Measurements from ENCODE around the gene RAD51B. TPM values are rescaled to one million over a fixed set of nuclear protein-coding genes. Genes with fewer than 3 reads are reported as not detected.

Gene RAD51B
- total and polyA plus RNA-seq, 4 experiments from 2014 or later, result 22.0 to 35.7 (median 31.4) TPM

- Histone ChIP-seq H3K4me3 (ENCODE audit: low read length in 2 of 2) (no peak overlapping the region), H3K4me1 (ENCODE audit: insufficient read depth, low read length) (peaks cover 47% of the 10 kb centered on the region), H3K9me3 (ENCODE audit: control insufficient read depth in 1 of 2, low read length in 2 of 2) (no peaks in the 10 kb centered on the region), H3K27me3 (ENCODE audit: insufficient read depth, low read length) (no peaks in the 10 kb centered on the region), H3K36me3 (ENCODE audit: insufficient read depth, low read length) (no peaks in the 10 kb centered on the region), H3K27ac (ENCODE audit: low read depth, low read length) (no peak overlapping the region)
- Mint-ChIP-seq H3K27me3 (no peaks in the 10 kb centered on the region), H3K4me3 (no peak overlapping the region), H3K4me1 (peaks cover 42 to 70% (median 50%) of the 10 kb centered on the region in 4 donors), H3K27ac (peak overlapping the region in 3 of 7 donors; percentile 6 to 68 (median 46)), H3K9me3 (no peaks in the 10 kb centered on the region), H3K36me3 (no peaks in the 10 kb centered on the region)
- no peak for DNase-seq
- ChIA-PET POLR2A (ENCODE audit: partially characterized antibody) (interaction anchor here (1.1 to 10.7 kb wide), 2 partner anchors 416 to 512 kb away, joined by 3 to 207 read pairs; partner anchors contain the start of gene ZFP36L1), CTCF (ENCODE audit: partially characterized antibody) (interaction anchor here (1.5 kb wide), 1 partner anchor 538 kb away, joined by 4 read pairs; no protein-coding TSS in a partner anchor)
- intact Hi-C loops (cut with micrococcal nuclease), result no loop called here
Measured at GRCh38 chr14:68278576-68279436, 459.2 kb downstream of the RAD51B start.

- Mint-ChIP-seq H3K9me3 (no peaks in the 10 kb centered on the region), H3K4me1 (peaks cover 47 to 71% (median 54%) of the 10 kb centered on the region in 4 donors), H3K36me3 (no peaks in the 10 kb centered on the region), H3K27me3 (no peaks in the 10 kb centered on the region), H3K27ac (no peak overlapping the region), H3K4me3 (no peak overlapping the region)
- Histone ChIP-seq H3K36me3 (ENCODE audit: insufficient read depth, low read length) (no peaks in the 10 kb centered on the region), H3K9me3 (ENCODE audit: control insufficient read depth in 1 of 2, low read length in 2 of 2) (no peaks in the 10 kb centered on the region), H3K4me1 (ENCODE audit: insufficient read depth, low read length) (peaks cover 50% of the 10 kb centered on the region), H3K27ac (ENCODE audit: low read depth, low read length) (no peak overlapping the region), H3K4me3 (ENCODE audit: low read length in 2 of 2) (no peak overlapping the region), H3K27me3 (ENCODE audit: insufficient read depth, low read length) (no peaks in the 10 kb centered on the region)
- CTCF ChIA-PET (ENCODE audit: partially characterized antibody), result no interaction called here
- DNase-seq, result no peak
- intact Hi-C loops (cut with micrococcal nuclease), result no loop called here
- POLR2A ChIA-PET (ENCODE audit: partially characterized antibody), result interaction anchor here (1.1 to 10.7 kb wide), 2 partner anchors 415 to 511 kb away, joined by 3 to 207 read pairs; partner anchors contain the start of gene ZFP36L1
Measured at GRCh38 chr14:68279437-68279720, 459.8 kb downstream of the RAD51B start.

- DNase-seq, result no peak
- no peak overlapping the region for H3K4me3 Mint-ChIP-seq
- Histone ChIP-seq H3K9me3 (ENCODE audit: control insufficient read depth in 1 of 2, low read length in 2 of 2) (no peaks in the 10 kb centered on the region), H3K27me3 (ENCODE audit: insufficient read depth, low read length) (no peaks in the 10 kb centered on the region), H3K4me1 (ENCODE audit: insufficient read depth, low read length) (peaks cover 50% of the 10 kb centered on the region), H3K27ac (ENCODE audit: low read depth, low read length) (no peak overlapping the region), H3K4me3 (ENCODE audit: low read length in 2 of 2) (no peak overlapping the region), H3K36me3 (ENCODE audit: insufficient read depth, low read length) (no peaks in the 10 kb centered on the region)
- no peaks in the 10 kb centered on the region for H3K9me3 Mint-ChIP-seq
- POLR2A ChIA-PET (ENCODE audit: partially characterized antibody), result interaction anchor here (0.6 to 10.7 kb wide), 3 partner anchors 17 to 511 kb away, joined by 3 to 207 read pairs (median 3); partner anchors contain the start of gene ZFP36L1
- CTCF ChIA-PET (ENCODE audit: partially characterized antibody), result no interaction called here
- H3K4me1 Mint-ChIP-seq, result peaks cover 45 to 71% (median 53%) of the 10 kb centered on the region in 4 donors
- no peaks in the 10 kb centered on the region for H3K27me3 Mint-ChIP-seq
- intact Hi-C loops (cut with micrococcal nuclease), result loop anchor here (5.0 to 10.0 kb wide), 3 partner anchors 87 to 405 kb away; no protein-coding TSS in a partner anchor
- H3K36me3 Mint-ChIP-seq, result no peaks in the 10 kb centered on the region
- H3K27ac Mint-ChIP-seq, result peak overlapping the region in 4 of 7 donors; percentile 30 to 99 (median 76)
Measured at GRCh38 chr14:68279777-68280233, 460.2 kb downstream of the RAD51B start.

- Mint-ChIP-seq H3K4me1 (peaks cover 49 to 72% (median 56%) of the 10 kb centered on the region in 4 donors), H3K36me3 (no peaks in the 10 kb centered on the region), H3K27ac (peak overlapping the region in 6 of 7 donors; percentile 57 to 99 (median 92)), H3K9me3 (no peaks in the 10 kb centered on the region), H3K4me3 (peak overlapping the region in 2 of 8 donors; percentile 38 to 78), H3K27me3 (no peaks in the 10 kb centered on the region)
- DNase-seq, result no peak
- POLR2A ChIA-PET (ENCODE audit: partially characterized antibody), result interaction anchor here (0.6 to 10.7 kb wide), 5 partner anchors 123 to 1067 kb away, joined by 3 to 207 read pairs (median 33); partner anchors contain the start of gene ZFP36L1
- intact Hi-C loops (cut with micrococcal nuclease), result loop anchor here (5.0 to 10.0 kb wide), 3 partner anchors 86 to 403 kb away; no protein-coding TSS in a partner anchor
- Histone ChIP-seq H3K4me1 (ENCODE audit: insufficient read depth, low read length) (peaks cover 53% of the 10 kb centered on the region), H3K27me3 (ENCODE audit: insufficient read depth, low read length) (no peaks in the 10 kb centered on the region), H3K27ac (ENCODE audit: low read depth, low read length) (peak overlapping the region; percentile 3), H3K36me3 (ENCODE audit: insufficient read depth, low read length) (no peaks in the 10 kb centered on the region), H3K9me3 (ENCODE audit: control insufficient read depth in 1 of 2, low read length in 2 of 2) (no peaks in the 10 kb centered on the region), H3K4me3 (ENCODE audit: low read length in 2 of 2) (no peak overlapping the region)
- CTCF ChIA-PET (ENCODE audit: partially characterized antibody), result interaction anchor here (3.8 to 8.6 kb wide), 2 partner anchors 507 to 534 kb away, joined by 26 to 65 read pairs; no protein-coding TSS in a partner anchor
Measured at GRCh38 chr14:68281497-68281896, 461.9 kb downstream of the RAD51B start.

GRCh38 chr14:68282479-68283377, 463.1 kb downstream of the RAD51B start:
- Mint-ChIP-seq H3K4me3 (peak overlapping the region; percentile 8 to 81 (median 71)), H3K4me1 (peaks cover 57 to 84% (median 67%) of the 10 kb centered on the region in 4 donors), H3K27me3 (no peaks in the 10 kb centered on the region), H3K9me3 (no peaks in the 10 kb centered on the region), H3K36me3 (no peaks in the 10 kb centered on the region), H3K27ac (peak overlapping the region; percentile 94 to 99 (median 95))
- ChIA-PET POLR2A (ENCODE audit: partially characterized antibody) (interaction anchor here (0.7 to 10.7 kb wide), 41 partner anchors 7 to 537 kb away, joined by 3 to 207 read pairs (median 6); partner anchors contain the start of gene ZFP36L1), CTCF (ENCODE audit: partially characterized antibody) (interaction anchor here (0.7 to 8.6 kb wide), 25 partner anchors 9 to 537 kb away, joined by 3 to 65 read pairs (median 4); no protein-coding TSS in a partner anchor)
- intact Hi-C loops (cut with micrococcal nuclease), result loop anchor here (1.0 to 10.0 kb wide), 6 partner anchors 16 to 507 kb away; no protein-coding TSS in a partner anchor
- Histone ChIP-seq H3K27ac (ENCODE audit: low read depth, low read length) (peak overlapping the region; percentile 73), H3K9me3 (ENCODE audit: control insufficient read depth in 1 of 2, low read length in 2 of 2) (no peaks in the 10 kb centered on the region), H3K36me3 (ENCODE audit: insufficient read depth, low read length) (no peaks in the 10 kb centered on the region), H3K27me3 (ENCODE audit: insufficient read depth, low read length) (no peaks in the 10 kb centered on the region), H3K4me1 (ENCODE audit: insufficient read depth, low read length) (peaks cover 66% of the 10 kb centered on the region), H3K4me3 (ENCODE audit: low read length in 2 of 2) (peak overlapping the region in 1 of 2 donors; percentile 1)
- peak; percentile 54 to 81 (median 56) for DNase-seq

GRCh38 chr14:68283378-68284123, 464.0 kb downstream of the RAD51B start:
- Mint-ChIP-seq H3K4me3 (peak overlapping the region in 7 of 8 donors; percentile 44 to 81 (median 75)), H3K36me3 (no peaks in the 10 kb centered on the region), H3K27ac (peak overlapping the region; percentile 94 to 99 (median 95)), H3K9me3 (no peaks in the 10 kb centered on the region), H3K27me3 (no peaks in the 10 kb centered on the region), H3K4me1 (peaks cover 60 to 90% (median 73%) of the 10 kb centered on the region in 4 donors)
- CTCF ChIA-PET (ENCODE audit: partially characterized antibody), result interaction anchor here (0.7 to 8.6 kb wide), 27 partner anchors 10 to 536 kb away, joined by 3 to 65 read pairs (median 4); no protein-coding TSS in a partner anchor
- H3K36me3 ChIP-seq (ENCODE audit: insufficient read depth, low read length), result no peaks in the 10 kb centered on the region
- intact Hi-C loops (cut with micrococcal nuclease), result loop anchor here (1.0 to 10.0 kb wide), 6 partner anchors 17 to 506 kb away; no protein-coding TSS in a partner anchor
- DNase-seq, result peak; percentile 47 to 77 (median 68)
- POLR2A ChIA-PET (ENCODE audit: partially characterized antibody), result interaction anchor here (0.6 to 10.7 kb wide), 44 partner anchors 8 to 536 kb away, joined by 3 to 207 read pairs (median 5); partner anchors contain the start of gene ZFP36L1
- peak overlapping the region; percentile 73 for H3K27ac ChIP-seq (ENCODE audit: low read depth, low read length)
- no peaks in the 10 kb centered on the region for H3K9me3 ChIP-seq (ENCODE audit: control insufficient read depth in 1 of 2, low read length in 2 of 2)
- H3K4me1 ChIP-seq (ENCODE audit: insufficient read depth, low read length), result peaks cover 74% of the 10 kb centered on the region
- peak overlapping the region in 1 of 2 donors; percentile 1 for H3K4me3 ChIP-seq (ENCODE audit: low read length in 2 of 2)
- no peaks in the 10 kb centered on the region for H3K27me3 ChIP-seq (ENCODE audit: insufficient read depth, low read length)

All from CD4-positive, alpha-beta memory T cell (primary cell).